Activated naive CD4-positive, alpha-beta T cell (primary cell): ENCODE measurements around the gene ZNF778.
"Not testable (repeated sequence)": the region's sequence is repeated elsewhere in the genome, so short reads cannot be mapped to it uniquely, and the experiment has no call there.

Experiments used
- DNase-seq, 4 experiments: peaks; one replicate each; lab custom pipeline; 2025; lab: John Stamatoyannopoulos, UW

The ZNF778 gene

DNA sequence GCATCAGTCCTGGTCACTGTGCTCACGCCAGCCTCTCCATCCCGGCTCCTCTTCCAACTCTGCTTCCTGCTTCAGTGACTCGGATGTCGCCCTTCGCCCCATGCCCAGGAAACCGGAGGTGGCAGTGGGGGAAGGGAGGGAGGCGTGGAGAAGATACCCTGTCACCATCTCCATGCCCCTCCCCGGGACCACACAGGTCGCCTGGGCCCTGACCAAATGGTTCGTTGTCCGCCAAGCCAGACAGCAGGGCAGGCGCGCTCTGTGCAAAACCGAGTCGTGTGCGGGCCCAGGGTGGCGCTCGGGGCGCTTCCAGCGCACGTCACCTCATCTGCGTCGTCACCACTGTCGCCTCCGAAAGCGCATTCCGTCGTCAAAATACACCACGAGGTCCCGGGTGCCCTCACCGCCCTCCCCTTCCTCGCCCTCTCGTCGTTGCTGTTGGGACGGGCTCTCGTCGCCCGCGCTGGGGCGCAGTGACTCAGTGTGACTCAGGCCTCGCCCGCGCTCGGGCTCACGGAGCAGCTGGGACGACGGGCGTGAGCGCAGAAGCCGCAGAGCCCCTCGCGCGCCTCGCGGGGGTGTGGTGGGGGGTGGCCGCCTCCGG lies 39.2 kb downstream of the ZNF778 start:
- DNase-seq: peak; percentile 40 to 62 (median 53)

DNA sequence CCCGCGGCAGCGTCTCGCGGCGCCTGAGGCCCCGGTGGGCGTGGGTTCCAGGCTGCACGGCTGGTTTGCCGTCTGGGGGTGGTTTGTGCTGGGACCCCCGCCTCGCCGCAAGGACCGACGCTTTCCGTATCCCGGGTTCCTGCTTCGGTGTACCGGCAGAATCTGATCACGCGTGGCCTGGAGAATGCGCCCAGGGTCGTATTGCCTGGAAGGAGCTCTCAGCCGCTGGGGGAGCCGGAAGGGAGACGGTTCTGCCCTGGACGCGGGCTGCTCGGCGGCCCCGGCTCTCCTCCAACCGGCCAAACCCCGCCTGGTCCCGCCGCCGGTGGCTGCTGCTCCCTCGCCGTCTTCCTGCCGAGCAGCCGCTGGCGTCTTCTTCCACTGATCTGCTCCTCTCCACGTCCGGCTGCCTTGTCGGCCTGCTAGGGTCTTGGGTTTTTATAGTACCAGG lies 39.8 kb downstream of the ZNF778 start:
- no peak for DNase-seq

DNA sequence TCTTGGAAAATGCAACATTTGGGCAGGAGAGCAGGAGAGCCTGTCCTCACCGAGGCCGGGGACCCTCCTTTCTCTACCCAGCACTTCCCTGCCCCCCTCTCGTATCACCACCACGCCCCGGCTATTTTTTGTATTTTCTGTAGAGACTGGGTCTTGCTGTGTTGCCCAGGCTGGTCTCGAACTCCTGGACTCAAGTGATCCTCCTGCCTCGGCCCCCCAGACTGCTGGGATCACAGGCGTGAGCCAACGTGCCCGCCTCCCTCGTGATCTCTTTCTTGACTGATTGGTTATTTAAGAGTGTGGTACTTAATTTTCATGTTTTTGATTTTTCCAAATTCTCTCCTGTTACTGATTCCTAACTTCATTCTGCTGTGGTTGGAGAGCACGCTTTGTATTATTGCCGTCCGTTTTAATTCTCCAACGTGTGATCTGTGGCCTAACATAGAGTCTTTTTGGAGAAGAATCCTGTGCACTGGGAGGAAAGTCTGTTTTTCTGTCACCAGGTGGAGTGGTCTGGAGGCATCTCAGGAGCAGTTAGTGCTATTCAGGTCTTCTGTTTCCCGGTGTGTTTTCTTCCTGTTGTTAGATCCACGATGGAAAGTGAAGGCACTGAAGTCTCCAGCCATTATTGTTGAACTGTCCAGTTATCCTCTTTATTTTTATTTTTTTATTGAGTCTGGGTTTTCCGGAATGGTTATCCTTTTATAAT lies 40.4 kb downstream of the ZNF778 start:
- DNase-seq: no peak

DNA sequence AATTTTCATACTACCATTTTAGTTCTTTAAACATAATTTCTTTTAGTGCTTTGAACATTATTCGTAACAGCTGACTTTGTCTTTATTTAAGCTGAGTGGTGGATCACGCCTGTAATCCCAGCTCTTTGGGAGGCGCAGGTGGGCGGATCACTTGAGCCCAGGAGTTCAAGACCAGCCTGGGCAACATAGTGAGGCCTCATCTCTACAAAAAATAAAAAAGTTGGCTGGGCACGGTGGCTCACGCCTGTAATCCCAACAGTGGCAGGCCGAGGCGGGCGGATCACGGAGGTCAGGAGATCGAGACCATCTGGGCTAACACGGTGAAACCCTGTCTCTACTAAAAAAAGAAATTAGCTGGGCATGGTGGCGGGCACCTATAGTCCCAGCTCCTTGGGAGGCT lies 42.4 kb downstream of the ZNF778 start:
- not testable (repeated sequence) for DNase-seq

DNA sequence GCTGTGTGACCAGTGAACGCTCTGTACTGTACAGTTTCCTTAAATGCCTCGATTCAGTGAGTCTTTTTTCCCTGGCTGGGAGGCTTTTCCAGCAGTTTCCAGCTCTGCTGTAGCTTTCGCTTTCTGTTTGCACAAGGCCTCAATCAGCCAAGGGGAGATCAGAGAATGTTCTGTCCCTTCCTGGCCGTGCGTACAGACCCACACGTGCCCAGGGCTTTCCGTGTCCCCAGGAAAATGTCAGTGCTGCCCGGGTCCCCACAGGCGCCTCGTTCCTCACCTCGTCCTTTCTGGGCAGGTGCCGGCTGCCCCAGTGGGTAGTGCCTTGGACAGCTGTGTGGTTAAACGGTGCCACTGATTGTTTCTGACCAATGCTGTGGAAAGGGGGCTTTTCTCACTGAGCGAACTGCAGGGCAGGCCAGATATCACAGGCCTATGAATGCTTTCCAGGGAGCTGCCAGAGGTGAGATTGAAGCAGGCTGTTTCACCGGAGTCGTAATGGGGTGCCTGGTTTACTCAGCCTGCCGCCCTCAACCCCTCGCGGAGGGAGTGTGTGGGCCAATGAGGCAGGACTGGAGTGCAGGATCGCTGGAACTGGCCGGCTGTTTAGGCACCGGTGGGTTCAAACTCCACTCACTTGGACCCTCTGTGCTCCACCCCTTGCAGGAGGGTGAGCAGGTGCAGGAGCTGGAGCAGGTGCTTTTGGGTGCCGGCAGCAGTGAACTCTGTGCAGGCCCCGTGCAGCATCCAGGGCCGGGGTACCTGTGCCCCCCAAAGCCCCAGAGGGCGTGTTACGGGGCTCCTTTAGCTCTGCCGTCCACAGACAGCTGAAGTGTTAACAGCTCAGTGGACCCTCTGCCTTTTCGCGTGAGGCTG lies 44.4 kb downstream of the ZNF778 start:
- no peak for DNase-seq

DNA sequence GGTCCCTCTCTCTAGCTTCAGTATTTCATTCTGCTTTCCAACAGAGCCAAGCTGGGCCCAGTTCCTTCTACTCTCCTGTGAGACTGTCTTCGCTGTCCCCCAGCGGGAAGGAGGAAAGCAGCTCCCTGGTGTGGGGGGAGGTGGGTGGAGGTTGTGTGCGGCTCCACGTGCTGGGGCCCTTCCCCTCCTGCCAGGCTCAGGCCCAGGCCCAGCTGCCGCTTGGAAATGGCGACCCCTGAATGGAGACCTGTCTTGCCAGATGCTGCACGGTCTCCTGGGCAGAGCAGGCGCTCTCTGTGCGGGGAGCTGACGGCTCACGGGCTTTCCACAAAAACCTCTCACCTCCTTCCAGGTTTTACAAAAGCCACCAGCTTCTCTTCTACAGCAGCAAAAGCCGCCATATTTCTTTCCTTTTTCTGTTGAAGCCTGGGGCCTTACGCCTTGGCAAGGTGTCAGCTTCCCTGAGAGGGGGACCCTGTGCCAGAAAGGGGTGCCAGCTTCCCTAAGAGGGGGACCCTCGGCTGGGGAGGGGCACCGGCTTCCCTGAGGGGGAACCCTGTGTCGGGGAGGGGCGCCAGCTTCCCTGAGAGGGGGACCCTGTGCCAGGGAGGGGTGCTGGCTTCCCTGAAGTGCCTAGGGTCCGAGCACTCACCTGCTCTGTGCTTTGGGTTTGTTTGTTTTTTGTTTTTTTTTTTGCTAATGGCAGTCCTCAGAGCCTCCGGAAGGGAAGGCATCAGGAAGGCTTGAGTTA lies 47.5 kb downstream of the ZNF778 start:
- no peak for DNase-seq

DNA sequence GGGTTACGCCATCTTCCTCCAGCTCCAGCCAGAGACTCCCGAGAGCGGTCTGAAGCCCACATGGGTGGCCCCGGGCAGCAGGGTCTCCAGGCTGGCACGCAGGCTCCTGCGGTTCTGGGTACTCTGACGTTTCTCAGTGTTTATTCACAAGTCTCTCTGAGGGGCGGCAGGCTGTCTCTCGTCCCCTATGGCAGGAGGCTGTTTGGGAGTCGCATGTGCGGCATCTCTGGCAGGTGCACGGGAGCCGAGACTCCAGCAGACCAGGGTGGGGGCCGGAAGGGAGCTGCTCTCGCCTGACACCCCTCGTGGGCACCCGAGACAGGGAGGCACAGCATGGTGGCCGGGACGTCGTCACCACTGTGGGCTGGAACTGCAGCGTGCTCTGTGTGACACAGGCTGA lies 48.1 kb downstream of the ZNF778 start:
- no peak for DNase-seq

DNA sequence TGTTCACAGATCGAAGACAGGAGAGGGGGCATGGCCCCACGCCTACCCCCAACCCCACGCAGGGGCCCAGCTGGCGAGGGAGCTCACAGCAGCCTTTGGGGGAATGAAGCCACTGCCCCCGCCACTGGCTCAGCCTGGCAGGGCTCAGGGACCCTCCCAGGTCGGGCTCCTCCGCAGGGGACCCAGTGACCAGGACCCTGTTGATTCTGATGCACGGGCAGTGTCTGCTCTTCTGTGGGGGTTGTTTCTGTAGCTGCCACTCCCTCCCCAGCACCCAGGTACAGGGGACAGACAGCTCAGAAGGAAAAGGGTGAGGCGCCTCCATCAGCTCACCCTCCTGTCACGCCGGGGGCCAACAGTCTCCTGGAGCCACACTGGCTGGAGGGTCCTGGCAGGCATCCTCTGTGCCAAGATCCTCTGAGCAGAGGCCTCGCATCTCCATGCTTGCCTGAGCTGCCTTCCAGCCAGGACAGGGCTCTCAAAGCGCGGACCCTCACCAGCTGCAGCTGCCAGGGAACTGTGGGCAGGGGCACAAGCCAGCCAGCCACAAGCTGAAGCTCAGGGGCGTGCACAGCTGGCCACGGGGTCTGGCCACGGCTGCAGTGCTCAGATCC lies 49.1 kb downstream of the ZNF778 start:
- no peak for DNase-seq

DNA sequence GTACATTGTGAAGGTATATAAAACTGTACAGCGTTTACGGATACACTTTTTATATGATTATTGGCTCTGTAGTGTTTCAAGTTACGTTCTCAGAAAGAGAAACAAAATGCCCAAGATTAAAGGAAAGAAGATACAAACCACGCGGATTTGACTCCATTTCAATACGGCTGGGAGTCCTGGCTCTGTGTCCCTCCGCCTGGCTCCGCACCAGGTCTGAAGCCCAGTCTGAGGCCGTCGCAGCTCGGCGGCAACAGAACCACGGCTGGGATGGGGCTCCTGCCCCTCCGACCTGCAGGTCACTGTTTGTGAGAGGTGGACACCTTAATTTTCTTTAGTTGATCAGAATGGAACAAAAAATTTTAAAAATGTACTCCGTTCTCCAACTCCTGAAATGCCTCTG lies 50.2 kb downstream of the ZNF778 start:
- not testable (repeated sequence) for DNase-seq

DNA sequence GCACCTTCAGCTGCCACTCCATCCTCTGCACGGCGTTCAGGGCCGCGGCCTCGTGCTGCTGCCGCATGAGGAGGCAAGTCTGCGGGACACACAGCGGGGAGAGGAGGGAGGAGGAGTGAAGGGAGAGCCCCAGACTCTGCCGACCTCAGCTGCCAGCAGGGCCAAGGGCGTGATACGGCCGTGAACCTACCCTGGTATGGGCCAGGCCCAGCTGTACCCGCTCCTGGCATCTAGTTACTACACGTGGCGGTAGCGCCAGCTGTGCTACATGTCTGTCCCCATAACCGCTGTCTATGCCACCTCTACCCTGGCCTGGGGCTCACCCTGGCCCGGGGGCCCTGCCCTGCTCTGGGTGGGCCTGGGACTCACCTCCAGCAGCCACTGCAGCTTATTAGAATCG lies 51.1 kb downstream of the ZNF778 start:
- no peak for DNase-seq

DNA sequence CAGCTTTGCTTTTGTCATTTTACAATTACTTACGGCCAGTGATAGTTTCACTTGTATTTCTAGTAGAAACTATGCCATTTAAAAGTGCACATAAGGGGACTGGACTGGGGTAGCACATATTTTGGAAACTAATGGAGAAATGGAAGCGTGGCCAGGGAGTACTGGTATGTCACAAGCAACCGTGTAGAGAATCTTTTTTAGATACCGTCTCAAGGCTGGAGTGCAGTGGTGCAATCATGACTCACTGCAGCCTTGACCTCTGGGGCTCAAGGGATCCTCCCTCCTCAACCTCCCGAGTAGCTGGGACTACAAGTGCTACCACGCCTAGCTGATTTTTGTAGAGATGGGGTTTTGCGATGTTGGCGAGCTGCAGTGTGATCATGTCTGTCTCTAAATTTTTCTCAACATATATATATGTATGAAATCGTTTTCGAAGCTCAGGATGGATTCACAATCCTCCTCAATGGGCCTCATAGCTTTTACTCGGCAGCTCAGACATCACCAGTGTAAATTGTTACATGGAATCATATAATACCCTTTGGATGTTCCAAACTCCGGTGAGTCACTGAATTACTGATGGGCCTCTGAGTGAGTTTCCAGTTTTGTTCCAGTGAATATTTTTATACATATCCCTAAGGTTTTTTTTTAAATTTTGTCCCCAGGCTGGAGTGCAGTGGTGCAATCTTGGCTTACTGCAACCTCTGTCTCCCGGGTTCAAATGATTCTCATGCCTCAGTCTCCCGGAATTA lies 51.7 kb downstream of the ZNF778 start:
- DNase-seq: no peak

DNA sequence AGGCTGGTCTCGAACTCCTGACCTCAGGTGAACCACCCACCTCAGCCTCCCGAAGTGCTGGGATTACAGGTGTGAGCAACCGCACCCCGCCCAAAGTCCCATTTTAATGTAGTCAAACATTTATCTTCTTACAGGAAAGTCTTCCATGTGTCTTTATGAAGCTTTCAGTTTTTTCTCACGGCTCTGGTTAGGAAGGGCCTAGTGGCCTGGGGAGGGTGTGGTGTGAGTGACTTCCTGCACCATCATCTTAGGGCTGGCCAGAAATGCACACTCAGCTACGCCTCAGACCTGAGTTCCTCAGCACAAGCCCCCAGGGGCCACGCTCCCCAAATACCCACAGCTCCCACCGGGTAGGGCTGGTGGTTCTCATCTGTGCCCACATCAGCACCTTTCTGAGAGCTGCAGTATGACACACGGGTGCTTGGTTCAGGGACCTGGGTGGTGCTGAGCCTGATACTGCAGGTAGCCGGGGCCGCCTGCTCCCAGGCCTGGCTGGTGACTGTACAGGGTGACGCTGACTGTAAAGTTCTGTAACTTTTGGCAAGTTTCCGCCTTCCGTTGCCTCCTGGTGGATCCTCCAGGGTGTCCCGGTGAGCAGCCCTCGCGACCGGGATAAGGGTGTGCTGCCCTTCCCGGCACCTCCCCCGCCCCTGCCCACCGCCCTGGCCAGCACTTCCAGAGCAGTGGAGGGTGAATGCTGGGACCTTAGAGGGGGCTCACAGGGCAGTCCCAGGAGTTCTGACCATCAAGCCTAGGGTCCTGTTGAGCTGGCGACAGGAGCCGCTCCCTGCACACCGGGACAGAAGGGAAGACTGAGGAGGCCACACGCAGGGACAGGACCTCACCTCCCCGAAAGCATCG lies 52.5 kb downstream of the ZNF778 start:
- no peak for DNase-seq

DNA sequence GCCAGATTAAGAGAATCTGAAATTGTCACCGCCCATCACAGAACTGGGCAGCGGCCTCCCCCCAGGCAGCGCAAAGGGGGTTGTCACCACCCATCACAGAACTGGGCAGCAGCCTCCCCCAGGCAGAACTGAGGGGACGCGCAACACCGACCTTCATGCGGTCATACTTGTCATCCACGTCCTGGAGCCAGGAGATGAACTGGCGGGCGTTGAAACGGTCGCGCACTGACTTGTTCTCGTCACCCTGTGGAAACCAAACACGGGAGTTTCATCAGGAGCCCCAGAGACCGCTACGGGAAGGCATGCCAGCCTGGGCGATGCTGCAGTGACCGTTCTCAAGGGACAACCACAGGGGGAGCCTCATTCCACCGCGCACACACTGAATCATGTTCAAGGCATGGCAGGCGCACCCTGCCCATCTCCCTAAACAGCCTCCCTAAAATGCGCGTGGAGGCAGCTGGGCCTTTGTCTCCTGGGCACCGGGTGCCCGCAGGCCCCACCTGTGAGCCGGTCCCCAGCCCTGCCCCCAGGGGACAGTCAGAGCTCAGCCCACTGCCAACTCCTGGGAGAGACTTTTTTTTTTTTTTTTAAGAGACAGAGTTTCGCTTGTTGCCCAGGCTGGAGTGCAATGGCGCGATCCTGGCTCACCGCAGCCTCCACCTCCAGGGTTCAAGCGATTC lies 53.3 kb downstream of the ZNF778 start:
- DNase-seq: no peak

DNA sequence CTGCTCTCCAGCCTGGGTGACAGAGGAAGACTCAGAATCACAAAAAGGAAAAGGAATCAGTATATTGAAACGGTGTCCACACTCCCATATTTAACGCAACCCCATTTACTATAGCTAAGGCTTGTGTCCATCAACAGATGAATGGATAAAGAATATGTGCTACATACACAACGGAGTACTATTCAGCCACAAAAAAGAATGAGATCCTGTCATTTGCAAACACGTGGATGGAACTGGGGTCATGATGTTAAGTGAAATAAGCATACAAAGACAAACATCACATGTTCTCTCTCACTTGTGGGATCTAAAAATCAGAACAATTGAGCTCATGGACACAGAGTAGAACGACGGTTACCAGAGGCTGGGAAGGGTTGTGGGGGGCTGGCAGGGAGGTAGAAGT lies 55.1 kb downstream of the ZNF778 start:
- no peak for DNase-seq

DNA sequence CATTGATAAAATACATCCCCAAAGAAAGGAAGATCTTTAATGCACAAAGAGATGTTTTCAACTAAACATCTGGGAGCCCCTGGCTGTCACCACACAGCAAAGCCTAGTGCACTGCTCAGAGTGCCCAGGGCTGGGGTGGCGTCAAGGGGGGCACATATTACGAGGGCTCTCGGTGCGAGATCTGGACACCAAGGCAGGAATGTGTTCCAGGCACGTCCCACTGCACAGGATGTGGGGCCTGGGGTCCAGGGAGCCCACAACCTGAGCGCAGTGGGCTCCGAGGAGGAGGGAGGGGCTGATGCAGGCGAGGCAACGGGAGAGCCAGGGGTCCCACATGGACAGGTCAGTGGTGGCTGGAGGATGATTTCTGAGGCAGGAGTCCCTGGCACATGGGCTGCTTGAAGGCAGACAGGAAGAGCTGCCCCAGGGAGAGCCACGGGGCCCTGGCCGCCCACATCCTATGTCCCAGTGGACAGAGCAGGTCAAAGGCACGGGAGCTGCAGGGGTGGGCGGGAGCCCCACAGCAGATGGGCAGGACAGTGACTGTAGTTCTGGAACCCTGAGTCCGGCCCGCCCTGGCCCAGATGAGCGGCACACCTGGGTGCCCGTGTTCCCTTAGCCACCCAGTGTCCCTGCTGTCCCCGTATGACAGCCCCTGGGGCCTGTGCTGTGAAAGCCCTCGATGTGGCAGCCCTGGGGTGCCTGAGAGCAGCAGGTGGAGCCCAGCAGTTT lies 56.4 kb downstream of the ZNF778 start:
- no peak for DNase-seq

DNA sequence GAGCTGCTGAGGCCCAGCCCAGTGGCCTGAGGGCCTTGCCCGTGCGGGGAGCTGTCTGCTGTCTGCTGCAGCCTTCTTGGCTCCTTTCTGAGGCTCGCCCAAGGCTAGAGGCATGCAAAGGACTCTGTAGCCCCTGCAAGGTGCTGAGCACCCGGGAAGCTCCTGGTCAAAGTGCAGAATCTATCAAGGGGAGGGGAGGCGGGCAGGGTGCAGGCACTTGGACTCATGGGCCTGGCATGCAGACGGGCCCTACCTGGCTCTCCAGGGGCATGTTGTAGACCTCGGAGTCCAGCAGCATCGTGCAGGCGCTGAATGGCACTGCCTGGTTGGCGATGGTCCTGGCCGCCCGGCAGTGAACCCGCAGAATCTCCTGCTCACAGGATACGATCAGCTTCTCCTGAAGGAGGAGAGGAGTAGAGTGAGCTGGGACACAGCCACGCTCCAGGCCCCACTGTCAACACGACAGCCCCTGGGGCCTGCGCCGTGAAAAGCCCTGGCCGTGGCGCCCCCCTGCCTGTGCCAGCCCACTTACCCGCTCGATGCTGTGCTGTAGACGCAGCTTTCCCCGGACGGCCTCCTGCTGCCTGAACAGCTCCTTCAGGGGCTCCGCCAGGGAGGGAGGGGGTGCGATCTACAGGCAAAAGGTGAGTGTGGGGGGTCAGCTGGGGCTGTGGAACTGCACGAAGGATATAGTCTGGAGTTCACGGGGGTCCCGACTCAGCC lies 57.2 kb downstream of the ZNF778 start:
- DNase-seq: no peak

DNA sequence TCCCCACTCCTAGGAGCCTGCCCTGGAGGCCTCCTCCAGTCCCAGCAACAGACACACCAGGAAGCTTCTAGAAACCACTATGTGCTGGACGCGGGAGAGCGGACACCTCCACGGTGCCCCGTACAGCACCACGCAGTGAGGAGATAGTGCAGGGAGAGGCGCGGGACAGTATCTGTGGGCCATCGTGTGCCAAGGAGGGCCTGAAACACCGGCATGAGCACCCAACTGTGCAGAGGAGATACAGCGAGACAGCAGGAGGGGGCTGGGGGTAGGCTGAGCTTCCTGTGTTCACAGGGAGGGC lies 57.7 kb downstream of the ZNF778 start:
- no peak for DNase-seq
